ENCODE results near the gene BAMBI.
A peak's percentile ranks its signal among the peaks of the same experiment; 100 is the strongest.

Gene BAMBI, protein sequence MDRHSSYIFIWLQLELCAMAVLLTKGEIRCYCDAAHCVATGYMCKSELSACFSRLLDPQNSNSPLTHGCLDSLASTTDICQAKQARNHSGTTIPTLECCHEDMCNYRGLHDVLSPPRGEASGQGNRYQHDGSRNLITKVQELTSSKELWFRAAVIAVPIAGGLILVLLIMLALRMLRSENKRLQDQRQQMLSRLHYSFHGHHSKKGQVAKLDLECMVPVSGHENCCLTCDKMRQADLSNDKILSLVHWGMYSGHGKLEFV

DNA sequence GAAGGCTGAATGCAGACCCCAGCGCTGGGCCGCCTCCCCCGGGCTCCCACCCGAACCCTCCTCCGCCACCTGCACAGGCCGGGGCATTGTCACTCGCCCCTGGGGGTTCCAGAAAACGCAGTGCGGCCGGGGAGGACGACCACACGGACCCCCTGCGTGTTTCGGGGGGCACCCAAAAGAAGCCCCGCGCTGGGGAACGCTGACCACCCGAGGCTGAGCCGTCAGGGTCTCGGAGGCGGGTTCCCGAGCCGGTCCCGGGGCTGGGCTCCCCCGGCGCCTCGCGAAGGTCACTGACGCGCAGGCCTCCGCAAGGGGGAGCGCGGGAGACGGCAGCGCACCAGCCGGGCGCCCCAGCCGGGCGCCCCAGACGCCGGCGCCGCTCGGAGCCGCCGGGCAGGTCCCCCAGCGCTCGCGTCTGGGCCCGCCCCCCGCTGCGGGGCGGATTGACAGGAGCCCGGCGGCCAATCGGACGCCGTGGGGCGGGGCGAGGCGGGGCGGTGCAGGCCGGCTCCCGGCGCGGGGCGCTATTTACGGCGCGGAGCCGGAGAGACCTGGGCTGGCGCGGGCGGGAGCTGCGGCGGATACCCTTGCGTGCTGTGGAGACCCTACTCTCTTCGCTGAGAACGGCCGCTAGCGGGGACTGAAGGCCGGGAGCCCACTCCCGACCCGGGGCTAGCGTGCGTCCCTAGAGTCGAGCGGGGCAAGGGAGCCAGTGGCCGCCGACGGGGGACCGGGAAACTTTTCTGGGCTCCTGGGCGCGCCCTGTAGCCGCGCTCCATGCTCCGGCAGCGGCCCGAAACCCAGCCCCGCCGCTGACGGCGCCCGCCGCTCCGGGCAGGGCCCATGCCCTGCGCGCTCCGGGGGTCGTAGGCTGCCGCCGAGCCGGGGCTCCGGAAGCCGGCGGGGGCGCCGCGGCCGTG is at the start of gene BAMBI:
BAMBI (plus strand) TSS at position 554 of the 920 bp plus-strand sequence. CDS start 377 bp downstream, outside the sequence.
- Histone ChIP-seq H3K36me3 (peaks cover 14% of the 10 kb centered on the region), H3K4me1 (peaks cover 27% of the 10 kb centered on the region), H3K4me2 (peak within 1 kb of the TSS; percentile 89), H3K4me3 (peak within 1 kb of the TSS; percentile 99), H3K9ac (peak within 1 kb of the TSS; percentile 95), H3K27ac (peak within 1 kb of the TSS; percentile 93), H3K27me3 (no peaks in the 10 kb centered on the region), H3K9me3 (no peaks in the 10 kb centered on the region), H4K20me1 (peaks cover 49% of the 10 kb centered on the region)
- no peak for TF ChIP-seq Cebpa-rat (IDR thresholded peaks at IDR 0.05)

- TF ChIP-seq Cebpa-rat (IDR thresholded peaks at IDR 0.05) = no peak
- no peaks in the 10 kb centered on the region for H3K27me3 ChIP-seq
- H3K9ac ChIP-seq = no peak overlapping the region
- H3K27ac ChIP-seq = no peak overlapping the region
- H4K20me1 ChIP-seq = 0 out of 2 replicates have a peak, but pooled peaks cover 5% of the 10 kb centered on the region
- H3K36me3 ChIP-seq = no peaks in the 10 kb centered on the region
- H3K9me3 ChIP-seq = no peaks in the 10 kb centered on the region
- no peak overlapping the region for H3K4me3 ChIP-seq
- H3K4me1 ChIP-seq = no peaks in the 10 kb centered on the region
- no peak overlapping the region for H3K4me2 ChIP-seq
Measured at GRCh38 chr10:28628184-28628893, 49.0 kb upstream of the BAMBI start.

GRCh38 chr10:28631896-28632583 is 45.3 kb upstream of the BAMBI start:
- no peaks in the 10 kb centered on the region for H3K36me3 ChIP-seq
- no peak for TF ChIP-seq Cebpa-rat (IDR thresholded peaks at IDR 0.05)
- no peak overlapping the region for H3K4me3 ChIP-seq
- no peaks in the 10 kb centered on the region for H4K20me1 ChIP-seq
- no peaks in the 10 kb centered on the region for H3K4me1 ChIP-seq
- no peak overlapping the region for H3K27ac ChIP-seq
- no peaks in the 10 kb centered on the region for H3K9me3 ChIP-seq
- H3K9ac ChIP-seq = no peak overlapping the region
- no peaks in the 10 kb centered on the region for H3K27me3 ChIP-seq
- no peak overlapping the region for H3K4me2 ChIP-seq

GRCh38 chr10:28632584-28632945 is 44.8 kb upstream of the BAMBI start:
- Histone ChIP-seq H3K27me3 (no peaks in the 10 kb centered on the region), H3K4me3 (no peak overlapping the region), H3K4me2 (no peak overlapping the region), H4K20me1 (no peaks in the 10 kb centered on the region), H3K4me1 (no peaks in the 10 kb centered on the region), H3K9ac (no peak overlapping the region), H3K36me3 (no peaks in the 10 kb centered on the region), H3K27ac (no peak overlapping the region), H3K9me3 (no peaks in the 10 kb centered on the region)
- TF ChIP-seq Cebpa-rat (IDR thresholded peaks at IDR 0.05) = no peak

DNA sequence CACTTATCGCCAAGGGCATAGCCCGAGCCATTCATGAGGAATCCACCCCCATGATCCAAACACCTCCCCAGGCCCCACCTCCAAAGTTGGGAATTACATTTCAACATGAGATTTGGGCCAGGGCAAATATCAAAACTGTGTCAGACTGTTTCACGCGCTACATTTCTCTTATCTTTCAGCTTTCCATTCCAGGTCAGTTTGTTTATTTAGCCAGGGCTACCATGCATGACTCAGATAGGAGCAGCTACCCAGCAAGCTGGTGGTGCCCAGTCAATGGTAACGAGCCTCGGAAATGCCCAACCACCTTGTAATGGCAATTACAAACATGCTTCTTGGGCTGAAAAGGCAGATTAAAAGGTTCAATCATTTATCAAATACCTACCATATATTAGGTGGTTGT is 43.6 kb upstream of the BAMBI start:
- no peaks in the 10 kb centered on the region for H4K20me1 ChIP-seq
- no peak overlapping the region for H3K9ac ChIP-seq
- H3K9me3 ChIP-seq = no peaks in the 10 kb centered on the region
- H3K4me1 ChIP-seq = no peaks in the 10 kb centered on the region
- no peak overlapping the region for H3K27ac ChIP-seq
- H3K4me3 ChIP-seq = no peak overlapping the region
- no peaks in the 10 kb centered on the region for H3K36me3 ChIP-seq
- H3K27me3 ChIP-seq = no peaks in the 10 kb centered on the region
- H3K4me2 ChIP-seq = no peak overlapping the region
- no peak for TF ChIP-seq Cebpa-rat (IDR thresholded peaks at IDR 0.05)

- no peaks in the 10 kb centered on the region for H3K36me3 ChIP-seq
- no peak for TF ChIP-seq Cebpa-rat (IDR thresholded peaks at IDR 0.05)
Measured at GRCh38 chr10:28637346-28637745, 40.0 kb upstream of the BAMBI start.

DNA sequence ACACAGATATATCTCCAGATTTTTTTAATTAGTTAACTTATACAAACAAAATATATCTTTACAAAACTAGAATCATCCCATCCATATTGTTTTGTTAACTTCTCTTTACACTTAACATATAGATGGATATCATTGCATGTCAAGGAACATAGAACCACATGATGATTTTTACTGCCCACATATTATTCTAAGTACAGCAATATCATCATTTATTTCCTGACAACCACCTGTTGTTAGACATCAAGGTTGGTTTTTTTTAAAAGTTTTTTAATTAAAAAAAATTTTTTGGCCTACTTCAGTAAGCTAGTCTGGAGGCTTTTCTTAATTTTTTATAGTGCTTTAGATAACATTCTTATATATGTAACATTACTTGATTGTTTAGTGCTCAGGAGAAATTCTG is 38.9 kb upstream of the BAMBI start:
- Histone ChIP-seq H3K4me2 (no peak overlapping the region), H3K9me3 (no peaks in the 10 kb centered on the region), H3K9ac (no peak overlapping the region), H3K4me1 (no peaks in the 10 kb centered on the region), H4K20me1 (no peaks in the 10 kb centered on the region), H3K4me3 (no peak overlapping the region), H3K36me3 (no peaks in the 10 kb centered on the region), H3K27me3 (no peaks in the 10 kb centered on the region), H3K27ac (no peak overlapping the region)
- TF ChIP-seq Cebpa-rat (IDR thresholded peaks at IDR 0.05) = no peak

More at GRCh38 chr10:28637346-28637745, 40.0 kb upstream of the BAMBI start:
- H3K9ac ChIP-seq = no peak overlapping the region
- no peak overlapping the region for H3K4me3 ChIP-seq
- H3K9me3 ChIP-seq = no peaks in the 10 kb centered on the region
- no peak overlapping the region for H3K27ac ChIP-seq
- no peak overlapping the region for H3K4me2 ChIP-seq
- no peaks in the 10 kb centered on the region for H3K4me1 ChIP-seq
- H4K20me1 ChIP-seq = no peaks in the 10 kb centered on the region
- no peaks in the 10 kb centered on the region for H3K27me3 ChIP-seq

- Histone ChIP-seq H3K36me3 (no peaks in the 10 kb centered on the region), H3K4me1 (no peaks in the 10 kb centered on the region), H3K27ac (no peak overlapping the region), H3K4me3 (no peak overlapping the region), H3K9ac (no peak overlapping the region), H4K20me1 (no peaks in the 10 kb centered on the region), H3K27me3 (no peaks in the 10 kb centered on the region), H3K4me2 (no peak overlapping the region), H3K9me3 (no peaks in the 10 kb centered on the region)
- no peak for TF ChIP-seq Cebpa-rat (IDR thresholded peaks at IDR 0.05)
Measured at GRCh38 chr10:28640551-28640950, 36.8 kb upstream of the BAMBI start.

- peaks cover 8% of the 10 kb centered on the region for H3K9me3 ChIP-seq
- H3K4me2 ChIP-seq = no peak overlapping the region
- no peak for TF ChIP-seq Cebpa-rat (IDR thresholded peaks at IDR 0.05)
- H3K27me3 ChIP-seq = no peaks in the 10 kb centered on the region
- H3K27ac ChIP-seq = no peak overlapping the region
- no peaks in the 10 kb centered on the region for H4K20me1 ChIP-seq
- H3K4me3 ChIP-seq = no peak overlapping the region
- no peak overlapping the region for H3K9ac ChIP-seq
- H3K36me3 ChIP-seq = no peaks in the 10 kb centered on the region
- no peaks in the 10 kb centered on the region for H3K4me1 ChIP-seq
Measured at GRCh38 chr10:28644647-28645046, 32.7 kb upstream of the BAMBI start.

All from BLaER1 (cell line).